ENCODE data around the gene PAX3. TPM values are rescaled to one million over a fixed set of nuclear protein-coding genes. Genes with fewer than 3 reads are reported as not detected.

Gene PAX3
- total RNA-seq, 1 donor from 2014 or later: 0.25 TPM

GRCh38 chr2:222257645-222258044 is 41.2 kb downstream of the PAX3 start:
- H3K27me3 Mint-ChIP-seq (ENCODE audit: low read depth): peaks cover 30% of the 10 kb centered on the region
- H3K36me3 Mint-ChIP-seq: no peaks in the 10 kb centered on the region
- peaks cover 3% of the 10 kb centered on the region for H3K4me1 Mint-ChIP-seq
- TF ChIP-seq CTCF (IDR thresholded peaks at IDR 0.05; ENCODE audit: unreplicated experiment): no peak
- DNase-seq (ENCODE audit: low spot score in 2 of 2, unreplicated experiment in 2 of 2): no peak
- H3K9me3 Mint-ChIP-seq: no peaks in the 10 kb centered on the region
- no peak overlapping the region for H3K4me3 Mint-ChIP-seq
- H3K27ac Mint-ChIP-seq: no peak overlapping the region

GRCh38 chr2:222256250-222256649 is 42.5 kb downstream of the PAX3 start:
- Mint-ChIP-seq H3K27me3 (ENCODE audit: low read depth) (peaks cover 31% of the 10 kb centered on the region), H3K36me3 (no peaks in the 10 kb centered on the region), H3K9me3 (no peaks in the 10 kb centered on the region), H3K4me3 (no peak overlapping the region), H3K27ac (no peak overlapping the region), H3K4me1 (peaks cover 3% of the 10 kb centered on the region)
- TF ChIP-seq CTCF (IDR thresholded peaks at IDR 0.05; ENCODE audit: unreplicated experiment): no peak
- DNase-seq (ENCODE audit: low spot score in 2 of 2, unreplicated experiment in 2 of 2): no peak

- H3K9me3 Mint-ChIP-seq: no peaks in the 10 kb centered on the region
- H3K27ac Mint-ChIP-seq: no peak overlapping the region
- no peak for TF ChIP-seq CTCF (IDR thresholded peaks at IDR 0.05; ENCODE audit: unreplicated experiment)
- DNase-seq (ENCODE audit: low spot score in 2 of 2, unreplicated experiment in 2 of 2): no peak
- H3K4me1 Mint-ChIP-seq: peaks cover 2% of the 10 kb centered on the region
- no peaks in the 10 kb centered on the region for H3K36me3 Mint-ChIP-seq
- H3K27me3 Mint-ChIP-seq (ENCODE audit: low read depth): peaks cover 31% of the 10 kb centered on the region
- no peak overlapping the region for H3K4me3 Mint-ChIP-seq
Observed at GRCh38 chr2:222255090-222255489, 43.7 kb downstream of the PAX3 start.

GRCh38 chr2:222250313-222250712 is 48.5 kb downstream of the PAX3 start:
- Mint-ChIP-seq H3K27ac (no peak overlapping the region), H3K27me3 (ENCODE audit: low read depth) (peaks cover 16% of the 10 kb centered on the region), H3K4me1 (no peaks in the 10 kb centered on the region), H3K36me3 (no peaks in the 10 kb centered on the region), H3K9me3 (no peaks in the 10 kb centered on the region), H3K4me3 (no peak overlapping the region)
- TF ChIP-seq CTCF (IDR thresholded peaks at IDR 0.05; ENCODE audit: unreplicated experiment): no peak
- DNase-seq (ENCODE audit: low spot score in 2 of 2, unreplicated experiment in 2 of 2): no peak

- Mint-ChIP-seq H3K4me1 (no peaks in the 10 kb centered on the region), H3K36me3 (no peaks in the 10 kb centered on the region), H3K9me3 (no peaks in the 10 kb centered on the region), H3K4me3 (no peak overlapping the region), H3K27me3 (ENCODE audit: low read depth) (peaks cover 17% of the 10 kb centered on the region), H3K27ac (no peak overlapping the region)
- TF ChIP-seq CTCF (IDR thresholded peaks at IDR 0.05; ENCODE audit: unreplicated experiment): no peak
- no peak for DNase-seq (ENCODE audit: low spot score in 2 of 2, unreplicated experiment in 2 of 2)
Observed at GRCh38 chr2:222249444-222249843, 49.4 kb downstream of the PAX3 start.

GRCh38 chr2:222248818-222249217 is 50.0 kb downstream of the PAX3 start:
- H3K27ac Mint-ChIP-seq: no peak overlapping the region

More at GRCh38 chr2:222248818-222249217, 50.0 kb downstream of the PAX3 start:
- Mint-ChIP-seq H3K27me3 (ENCODE audit: low read depth) (peaks cover 18% of the 10 kb centered on the region), H3K36me3 (no peaks in the 10 kb centered on the region), H3K9me3 (no peaks in the 10 kb centered on the region), H3K4me1 (no peaks in the 10 kb centered on the region), H3K4me3 (no peak overlapping the region)
- no peak for DNase-seq (ENCODE audit: low spot score in 2 of 2, unreplicated experiment in 2 of 2)
- TF ChIP-seq CTCF (IDR thresholded peaks at IDR 0.05; ENCODE audit: unreplicated experiment): no peak

Data from mesothelial cell of epicardium (in vitro differentiated cells).